SH-SY5Y (cell line): ENCODE data around the gene EEIG1.
A peak's percentile ranks its signal among the peaks of the same experiment; 100 is the strongest.

Experiments used
- GATA2 ChIP-seq: IDR thresholded peaks from 2 replicates; pipeline ENCODE4 v1.6.1; 2011; ENCODE audit warnings: mild to moderate bottlenecking, low read depth, low read length
- GATA3 ChIP-seq: IDR thresholded peaks from 2 replicates; pipeline ENCODE4 v1.6.1; 2011; ENCODE audit warnings: low read depth, mild to moderate bottlenecking, low read length, moderate library complexity

Gene EEIG1

GRCh38 chr9:127937388-127938297 is 43.1 kb downstream of the EEIG1 start, which contains the start of gene DPM2:
DPM2 (minus strand) TSS chr9:127937854; CDS start chr9:127937820, 34 bp downstream.
- TF ChIP-seq GATA2 (0 out of 2 replicates have a peak, but pooled peaks have one; percentile 7), GATA3 (no peak)

- TF ChIP-seq GATA3 (no peak), GATA2 (no peak)
These were observed 43.8 kb downstream of the EEIG1 start for GRCh38 chr9:127937056-127937387.

GRCh38 chr9:127936347-127936852 is 44.4 kb downstream of the EEIG1 start:
- TF ChIP-seq GATA2 (no peak), GATA3 (no peak)

- TF ChIP-seq GATA3 (no peak), GATA2 (no peak)
These were observed 45.0 kb downstream of the EEIG1 start for GRCh38 chr9:127935765-127936221.

GRCh38 chr9:127934986-127935385 is 45.8 kb downstream of the EEIG1 start:
- TF ChIP-seq GATA3 (no peak), GATA2 (no peak)

GRCh38 chr9:127934248-127934647 is 46.5 kb downstream of the EEIG1 start:
- TF ChIP-seq GATA2 (no peak), GATA3 (no peak)

GRCh38 chr9:127931092-127931881 is 49.5 kb downstream of the EEIG1 start:
- no peak for TF ChIP-seq GATA2
- no peak for TF ChIP-seq GATA3
